AG20443 (cell line): ENCODE measurements around the gene TIMP3.

ENCODE experiments used
- DNase-seq: peaks from one replicate; pipeline ENCODE4 v3.0.0; 2012; ENCODE audit warnings: low spot score, mixed read lengths

Gene TIMP3

GRCh38 chr22:32786027-32786418 lies 15.5 kb upstream of the TIMP3 start:
- no peak for DNase-seq

GRCh38 chr22:32788904-32789624 lies 12.4 kb upstream of the TIMP3 start:
- peak; percentile 81 for DNase-seq

GRCh38 chr22:32789797-32790620 lies 11.5 kb upstream of the TIMP3 start:
- no peak for DNase-seq

GRCh38 chr22:32791056-32791455 lies 10.4 kb upstream of the TIMP3 start:
- no peak for DNase-seq

- no peak for DNase-seq
Measured at GRCh38 chr22:32791485-32791884, 10.0 kb upstream of the TIMP3 start.

- no peak for DNase-seq
Measured at GRCh38 chr22:32793589-32793988, 7.9 kb upstream of the TIMP3 start.

DNA sequence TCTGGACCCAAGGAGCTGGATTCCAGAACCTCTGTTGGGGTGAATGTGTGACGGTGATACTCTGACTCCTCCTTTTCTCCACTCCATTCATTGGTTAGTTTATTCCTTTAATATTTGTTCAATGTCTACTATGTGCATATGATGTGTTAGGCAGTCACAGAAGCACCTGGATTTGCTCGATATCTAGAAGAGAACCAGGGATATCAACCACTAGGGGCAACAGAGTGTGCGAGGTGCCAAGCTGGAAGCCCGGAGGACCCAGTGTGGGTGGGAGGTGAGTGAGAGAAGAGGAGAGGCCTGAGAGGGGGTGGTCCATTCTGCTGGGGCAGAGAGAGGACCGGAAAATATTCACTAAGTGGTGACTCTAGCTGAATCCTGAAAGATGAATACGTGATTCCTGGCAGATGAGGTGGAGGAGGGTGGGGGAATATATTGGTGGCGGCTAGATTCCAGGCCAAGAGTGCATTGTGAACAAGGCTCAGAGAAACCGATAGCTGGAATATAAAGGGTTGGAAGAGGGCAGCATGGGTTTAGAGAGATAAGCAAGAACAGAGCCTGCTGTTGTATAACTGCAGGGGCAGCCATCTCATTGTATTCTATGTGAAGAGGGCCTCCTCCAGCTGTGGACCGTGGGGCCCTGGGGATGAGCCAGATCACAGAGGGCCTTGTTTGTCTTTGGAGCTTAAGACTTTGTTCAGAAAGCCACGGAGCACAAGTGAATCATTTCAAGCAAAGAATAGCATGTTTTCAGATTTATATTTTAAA lies 6.9 kb upstream of the TIMP3 start:
- DNase-seq, result no peak

DNA sequence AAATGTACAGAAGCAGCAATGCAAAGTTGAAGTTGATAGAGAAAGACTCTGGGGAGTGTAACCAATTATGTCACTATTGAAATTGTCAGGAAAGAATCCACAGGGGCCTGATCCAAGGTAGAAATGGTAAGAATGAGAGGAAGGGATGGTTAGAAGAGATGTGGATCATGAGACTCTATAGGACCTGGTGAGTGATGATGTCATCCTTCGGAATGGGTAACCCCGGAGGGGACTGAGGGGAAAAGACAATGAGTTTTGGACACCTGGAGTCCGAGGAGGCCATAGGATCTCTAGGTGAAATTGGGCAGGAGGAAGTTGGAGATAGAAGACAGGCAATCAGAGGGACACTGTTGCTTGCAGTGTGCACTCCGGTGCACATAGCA lies 6.3 kb upstream of the TIMP3 start:
- no peak for DNase-seq

GRCh38 chr22:32796865-32797573 lies 4.5 kb upstream of the TIMP3 start:
- peak; percentile 87 for DNase-seq

DNA sequence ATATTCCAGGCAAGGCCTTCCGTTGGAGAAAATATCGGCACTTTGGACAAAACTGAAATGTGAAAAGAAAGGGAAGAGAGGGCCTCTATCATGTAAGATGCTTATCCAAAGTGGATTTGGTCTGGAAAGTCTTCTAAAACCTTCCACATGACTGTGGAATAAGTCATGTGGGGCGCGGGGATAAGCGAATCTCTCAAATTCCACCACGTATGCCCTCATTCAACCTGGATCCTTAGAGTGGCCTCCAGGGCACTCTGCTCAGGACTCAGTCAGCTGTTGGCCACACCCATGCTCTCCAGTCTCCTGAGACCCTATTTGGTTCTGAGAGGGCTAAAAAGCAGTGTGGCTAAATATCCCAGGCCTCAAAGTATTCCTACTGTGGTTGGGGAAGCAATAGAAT lies 2.0 kb upstream of the TIMP3 start:
- DNase-seq, result no peak

GRCh38 chr22:32800158-32800882 lies 1.2 kb upstream of the TIMP3 start:
- no peak for DNase-seq

- DNase-seq, result no peak
Measured at GRCh38 chr22:32800994-32801536, 440 bp upstream of the TIMP3 start.

DNA sequence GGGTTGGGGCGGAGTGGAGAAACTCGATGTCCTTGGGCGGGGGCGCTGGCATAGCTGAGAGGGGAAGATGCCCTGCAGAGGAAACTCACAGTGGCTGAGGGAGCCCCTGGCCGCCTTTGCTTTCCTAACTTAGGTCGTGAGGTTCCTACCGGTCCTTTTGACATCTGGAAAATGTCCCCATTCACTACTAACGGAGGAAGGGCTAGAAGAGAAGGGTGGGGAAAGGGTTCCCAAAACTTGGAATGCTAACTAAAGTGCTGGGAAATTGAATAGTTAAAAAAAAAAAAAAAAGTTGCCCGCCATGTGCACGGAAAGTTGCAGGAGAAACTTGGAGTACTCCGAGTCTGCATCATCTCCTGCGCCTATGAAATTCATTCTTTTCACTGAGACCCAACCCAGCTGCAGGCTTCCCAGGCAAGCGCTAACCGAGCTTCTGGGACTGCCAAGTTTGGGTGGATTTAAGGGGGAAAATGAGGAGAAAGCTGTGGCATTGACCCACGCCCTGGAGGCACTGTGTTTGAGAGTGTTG lies 796 bp downstream of the TIMP3 start:
- DNase-seq, result no peak

DNA sequence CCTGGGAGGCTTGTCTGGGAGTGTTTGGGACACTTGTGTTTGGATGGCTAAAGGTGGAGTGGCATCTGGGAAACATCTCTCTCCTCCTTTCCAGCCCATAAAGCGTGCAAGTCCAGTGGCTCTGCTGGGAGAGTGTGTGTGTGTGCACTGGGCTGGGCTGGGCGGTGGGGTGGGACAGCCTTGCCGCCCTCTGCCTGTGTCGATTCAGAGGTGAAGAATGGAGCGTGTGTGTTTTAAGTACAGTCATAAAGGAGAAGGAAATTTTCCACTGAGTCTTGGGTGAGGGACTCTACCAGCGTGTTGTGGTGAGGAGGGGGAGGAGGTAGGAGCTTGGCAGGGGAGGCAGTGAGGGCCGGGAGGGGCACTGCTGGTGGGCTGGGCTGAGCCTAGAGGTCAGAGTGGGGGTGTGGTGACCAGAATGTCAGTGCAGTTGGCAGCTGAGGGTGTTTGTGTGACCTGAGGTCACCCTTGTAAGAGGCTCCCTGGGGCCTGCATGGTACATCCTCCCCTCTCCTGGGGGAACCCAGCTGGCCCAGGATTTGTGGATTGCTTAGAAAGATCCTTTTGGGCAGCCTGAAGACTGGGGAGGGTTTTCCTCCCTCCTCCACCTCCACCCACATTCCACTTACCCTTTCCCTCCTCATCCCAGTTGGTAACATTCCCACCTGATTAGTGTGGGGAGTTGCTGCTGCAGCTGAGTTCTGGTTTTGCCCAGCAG lies 1.7 kb downstream of the TIMP3 start:
- DNase-seq, result peak; percentile 63

GRCh38 chr22:32803738-32804435 lies 2.4 kb downstream of the TIMP3 start:
- DNase-seq, result peak; percentile 76

DNA sequence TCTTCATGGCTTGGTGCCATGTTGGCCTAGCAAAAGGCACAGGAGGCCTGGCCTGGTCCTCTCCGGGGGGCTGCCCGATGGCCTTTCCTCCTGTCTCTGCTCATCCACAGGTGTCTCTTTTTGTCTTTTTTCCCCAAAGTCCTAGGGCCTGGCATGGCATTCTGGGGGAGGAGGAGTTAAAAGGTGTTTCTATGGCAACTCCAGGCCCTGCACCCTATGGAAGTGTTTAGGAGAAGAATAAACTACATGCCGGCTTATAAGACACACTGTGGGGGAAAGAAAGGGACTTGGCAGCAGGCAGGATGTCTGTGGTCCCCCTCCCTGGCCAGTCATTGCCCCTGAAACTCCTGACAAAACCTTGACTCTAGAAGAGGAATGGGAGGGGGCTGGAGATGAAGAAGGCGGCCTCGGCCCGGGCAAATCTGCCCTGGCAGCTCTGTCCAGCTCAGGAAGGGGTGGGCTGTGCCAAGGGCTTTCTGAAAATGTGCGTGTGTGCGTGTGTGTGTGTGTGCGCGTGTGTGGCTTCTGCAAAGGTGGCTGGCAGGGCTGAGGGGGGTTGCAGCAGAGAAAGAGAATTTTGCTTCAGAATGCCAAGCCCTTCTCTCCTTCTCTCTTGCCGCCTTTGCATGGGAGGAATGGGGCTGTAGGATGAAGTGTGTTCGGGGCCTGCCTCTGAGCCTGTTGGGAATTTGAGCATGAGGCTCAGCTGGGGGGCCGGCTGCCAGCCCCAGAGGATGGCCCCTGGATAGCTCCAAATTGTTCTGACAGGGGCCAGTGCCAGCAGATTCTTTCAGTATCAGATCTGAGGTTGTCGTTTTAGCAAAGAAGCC lies 3.2 kb downstream of the TIMP3 start:
- DNase-seq, result no peak

- no peak for DNase-seq
Measured at GRCh38 chr22:32805361-32805881, 3.9 kb downstream of the TIMP3 start.

DNA sequence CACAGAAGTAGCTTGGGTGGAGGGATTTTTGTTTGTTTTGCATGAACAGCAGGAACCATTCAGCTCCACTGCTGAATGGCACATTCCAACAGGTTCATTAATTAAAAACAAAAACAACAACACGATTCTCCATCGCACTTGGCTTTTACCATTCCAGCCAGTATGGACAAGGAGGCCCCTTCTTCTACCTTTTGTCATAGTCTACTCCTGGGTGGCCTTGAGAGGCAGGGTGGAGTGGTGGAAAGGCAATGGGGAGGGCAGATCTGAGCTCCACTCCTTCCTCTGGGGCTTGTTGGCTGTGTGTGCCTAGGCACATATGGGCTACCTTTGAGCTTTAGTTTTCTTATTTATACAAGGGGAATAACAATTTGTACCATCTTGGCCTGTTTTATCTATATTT lies 4.8 kb downstream of the TIMP3 start:
- no peak for DNase-seq
